ENCODE data around the gene ZNF469.
"Not testable (repeated sequence)": the region's sequence is repeated elsewhere in the genome, so short reads cannot be mapped to it uniquely, and the experiment has no call there.

ZNF469 gene

GRCh38 chr16:88409296-88410065 is 26.7 kb downstream of the ZNF469 start:
- Histone ChIP-seq H3K9me3 (ENCODE audit: control insufficient read depth in 2 of 2, low read length in 2 of 2) (no peaks in the 10 kb centered on the region), H3K27ac (ENCODE audit: low read depth in 2 of 2, low read length in 2 of 2) (no peak overlapping the region), H3K36me3 (ENCODE audit: control insufficient read depth in 2 of 2, insufficient read depth in 2 of 2, low read length in 2 of 2) (no peaks in the 10 kb centered on the region), H3K4me3 (ENCODE audit: low read length in 2 of 2) (no peak overlapping the region), H3K4me1 (ENCODE audit: control insufficient read depth in 2 of 2, insufficient read depth in 2 of 2, low read length in 2 of 2) (no peaks in the 10 kb centered on the region), H3K27me3 (ENCODE audit: control insufficient read depth in 2 of 2, insufficient read depth in 2 of 2, low read length in 2 of 2) (peaks cover 3 to 7% of the 10 kb centered on the region in 2 donors), H3K9ac (ENCODE audit: low read depth in 1 of 2, low read length in 2 of 2) (no peak overlapping the region)

- H3K9ac ChIP-seq (ENCODE audit: low read depth in 1 of 2, low read length in 2 of 2); H3K27ac ChIP-seq (ENCODE audit: low read depth in 2 of 2, low read length in 2 of 2); H3K36me3 ChIP-seq (ENCODE audit: control insufficient read depth in 2 of 2, insufficient read depth in 2 of 2, low read length in 2 of 2); H3K9me3 ChIP-seq (ENCODE audit: control insufficient read depth in 2 of 2, low read length in 2 of 2); H3K4me1 ChIP-seq (ENCODE audit: control insufficient read depth in 2 of 2, insufficient read depth in 2 of 2, low read length in 2 of 2); H3K4me3 ChIP-seq (ENCODE audit: low read length in 2 of 2); H3K27me3 ChIP-seq (ENCODE audit: control insufficient read depth in 2 of 2, insufficient read depth in 2 of 2, low read length in 2 of 2): not testable (repeated sequence)
These were observed 27.7 kb downstream of the ZNF469 start for GRCh38 chr16:88410297-88410968.

- Histone ChIP-seq H3K9ac (ENCODE audit: low read depth in 1 of 2, low read length in 2 of 2) (no peak overlapping the region), H3K4me3 (ENCODE audit: low read length in 2 of 2) (no peak overlapping the region), H3K27ac (ENCODE audit: low read depth in 2 of 2, low read length in 2 of 2) (no peak overlapping the region), H3K4me1 (ENCODE audit: control insufficient read depth in 2 of 2, insufficient read depth in 2 of 2, low read length in 2 of 2) (no peaks in the 10 kb centered on the region), H3K36me3 (ENCODE audit: control insufficient read depth in 2 of 2, insufficient read depth in 2 of 2, low read length in 2 of 2) (no peaks in the 10 kb centered on the region), H3K27me3 (ENCODE audit: control insufficient read depth in 2 of 2, insufficient read depth in 2 of 2, low read length in 2 of 2) (peaks cover 0 to 2% of the 10 kb centered on the region in 2 donors), H3K9me3 (ENCODE audit: control insufficient read depth in 2 of 2, low read length in 2 of 2) (no peaks in the 10 kb centered on the region)
These were observed 29.3 kb downstream of the ZNF469 start for GRCh38 chr16:88411951-88412576.

GRCh38 chr16:88412766-88413165 is 30.0 kb downstream of the ZNF469 start:
- Histone ChIP-seq H3K9ac (ENCODE audit: low read depth in 1 of 2, low read length in 2 of 2) (no peak overlapping the region), H3K4me3 (ENCODE audit: low read length in 2 of 2) (no peak overlapping the region), H3K27me3 (ENCODE audit: control insufficient read depth in 2 of 2, insufficient read depth in 2 of 2, low read length in 2 of 2) (no peaks in the 10 kb centered on the region), H3K4me1 (ENCODE audit: control insufficient read depth in 2 of 2, insufficient read depth in 2 of 2, low read length in 2 of 2) (no peaks in the 10 kb centered on the region), H3K9me3 (ENCODE audit: control insufficient read depth in 2 of 2, low read length in 2 of 2) (no peaks in the 10 kb centered on the region), H3K36me3 (ENCODE audit: control insufficient read depth in 2 of 2, insufficient read depth in 2 of 2, low read length in 2 of 2) (no peaks in the 10 kb centered on the region), H3K27ac (ENCODE audit: low read depth in 2 of 2, low read length in 2 of 2) (no peak overlapping the region)

GRCh38 chr16:88413231-88413630 is 30.5 kb downstream of the ZNF469 start:
- Histone ChIP-seq H3K27me3 (ENCODE audit: control insufficient read depth in 2 of 2, insufficient read depth in 2 of 2, low read length in 2 of 2) (no peaks in the 10 kb centered on the region), H3K9me3 (ENCODE audit: control insufficient read depth in 2 of 2, low read length in 2 of 2) (no peaks in the 10 kb centered on the region), H3K27ac (ENCODE audit: low read depth in 2 of 2, low read length in 2 of 2) (no peak overlapping the region), H3K36me3 (ENCODE audit: control insufficient read depth in 2 of 2, insufficient read depth in 2 of 2, low read length in 2 of 2) (no peaks in the 10 kb centered on the region), H3K9ac (ENCODE audit: low read depth in 1 of 2, low read length in 2 of 2) (no peak overlapping the region), H3K4me3 (ENCODE audit: low read length in 2 of 2) (no peak overlapping the region), H3K4me1 (ENCODE audit: control insufficient read depth in 2 of 2, insufficient read depth in 2 of 2, low read length in 2 of 2) (no peaks in the 10 kb centered on the region)

GRCh38 chr16:88413631-88414030 is 30.9 kb downstream of the ZNF469 start:
- H3K27me3 ChIP-seq (ENCODE audit: control insufficient read depth in 2 of 2, insufficient read depth in 2 of 2, low read length in 2 of 2), result no peaks in the 10 kb centered on the region
- no peaks in the 10 kb centered on the region for H3K36me3 ChIP-seq (ENCODE audit: control insufficient read depth in 2 of 2, insufficient read depth in 2 of 2, low read length in 2 of 2)
- H3K9ac ChIP-seq (ENCODE audit: low read depth in 1 of 2, low read length in 2 of 2), result no peak overlapping the region
- H3K27ac ChIP-seq (ENCODE audit: low read depth in 2 of 2, low read length in 2 of 2), result no peak overlapping the region
- no peaks in the 10 kb centered on the region for H3K9me3 ChIP-seq (ENCODE audit: control insufficient read depth in 2 of 2, low read length in 2 of 2)
- no peaks in the 10 kb centered on the region for H3K4me1 ChIP-seq (ENCODE audit: control insufficient read depth in 2 of 2, insufficient read depth in 2 of 2, low read length in 2 of 2)
- no peak overlapping the region for H3K4me3 ChIP-seq (ENCODE audit: low read length in 2 of 2)

- no peak overlapping the region for H3K4me3 ChIP-seq (ENCODE audit: low read length in 2 of 2)
- no peaks in the 10 kb centered on the region for H3K9me3 ChIP-seq (ENCODE audit: control insufficient read depth in 2 of 2, low read length in 2 of 2)
- no peaks in the 10 kb centered on the region for H3K27me3 ChIP-seq (ENCODE audit: control insufficient read depth in 2 of 2, insufficient read depth in 2 of 2, low read length in 2 of 2)
- H3K36me3 ChIP-seq (ENCODE audit: control insufficient read depth in 2 of 2, insufficient read depth in 2 of 2, low read length in 2 of 2), result no peaks in the 10 kb centered on the region
- H3K9ac ChIP-seq (ENCODE audit: low read depth in 1 of 2, low read length in 2 of 2), result no peak overlapping the region
- H3K27ac ChIP-seq (ENCODE audit: low read depth in 2 of 2, low read length in 2 of 2), result no peak overlapping the region
- H3K4me1 ChIP-seq (ENCODE audit: control insufficient read depth in 2 of 2, insufficient read depth in 2 of 2, low read length in 2 of 2), result no peaks in the 10 kb centered on the region
These were observed 32.0 kb downstream of the ZNF469 start for GRCh38 chr16:88414521-88415380.

- Histone ChIP-seq H3K9ac (ENCODE audit: low read depth in 1 of 2, low read length in 2 of 2) (no peak overlapping the region), H3K4me1 (ENCODE audit: control insufficient read depth in 2 of 2, insufficient read depth in 2 of 2, low read length in 2 of 2) (no peaks in the 10 kb centered on the region), H3K27me3 (ENCODE audit: control insufficient read depth in 2 of 2, insufficient read depth in 2 of 2, low read length in 2 of 2) (no peaks in the 10 kb centered on the region), H3K36me3 (ENCODE audit: control insufficient read depth in 2 of 2, insufficient read depth in 2 of 2, low read length in 2 of 2) (no peaks in the 10 kb centered on the region), H3K4me3 (ENCODE audit: low read length in 2 of 2) (no peak overlapping the region), H3K27ac (ENCODE audit: low read depth in 2 of 2, low read length in 2 of 2) (no peak overlapping the region), H3K9me3 (ENCODE audit: control insufficient read depth in 2 of 2, low read length in 2 of 2) (no peaks in the 10 kb centered on the region)
These were observed 32.6 kb downstream of the ZNF469 start for GRCh38 chr16:88415381-88415705.

- Histone ChIP-seq H3K9me3 (ENCODE audit: control insufficient read depth in 2 of 2, low read length in 2 of 2) (no peaks in the 10 kb centered on the region), H3K4me3 (ENCODE audit: low read length in 2 of 2) (no peak overlapping the region), H3K4me1 (ENCODE audit: control insufficient read depth in 2 of 2, insufficient read depth in 2 of 2, low read length in 2 of 2) (no peaks in the 10 kb centered on the region), H3K27ac (ENCODE audit: low read depth in 2 of 2, low read length in 2 of 2) (no peak overlapping the region), H3K36me3 (ENCODE audit: control insufficient read depth in 2 of 2, insufficient read depth in 2 of 2, low read length in 2 of 2) (no peaks in the 10 kb centered on the region), H3K27me3 (ENCODE audit: control insufficient read depth in 2 of 2, insufficient read depth in 2 of 2, low read length in 2 of 2) (no peaks in the 10 kb centered on the region), H3K9ac (ENCODE audit: low read depth in 1 of 2, low read length in 2 of 2) (no peak overlapping the region)
These were observed 33.1 kb downstream of the ZNF469 start for GRCh38 chr16:88415713-88416323.
